ENCODE data around the gene SLC1A7. TPM values are rescaled to one million over a fixed set of nuclear protein-coding genes. Genes with fewer than 3 reads are reported as not detected.

Gene SLC1A7
- polyA plus RNA-seq, 1 donor (not counting 4 experiments of a cell fraction or from before 2014, with no cell fraction given): not detected

DNA sequence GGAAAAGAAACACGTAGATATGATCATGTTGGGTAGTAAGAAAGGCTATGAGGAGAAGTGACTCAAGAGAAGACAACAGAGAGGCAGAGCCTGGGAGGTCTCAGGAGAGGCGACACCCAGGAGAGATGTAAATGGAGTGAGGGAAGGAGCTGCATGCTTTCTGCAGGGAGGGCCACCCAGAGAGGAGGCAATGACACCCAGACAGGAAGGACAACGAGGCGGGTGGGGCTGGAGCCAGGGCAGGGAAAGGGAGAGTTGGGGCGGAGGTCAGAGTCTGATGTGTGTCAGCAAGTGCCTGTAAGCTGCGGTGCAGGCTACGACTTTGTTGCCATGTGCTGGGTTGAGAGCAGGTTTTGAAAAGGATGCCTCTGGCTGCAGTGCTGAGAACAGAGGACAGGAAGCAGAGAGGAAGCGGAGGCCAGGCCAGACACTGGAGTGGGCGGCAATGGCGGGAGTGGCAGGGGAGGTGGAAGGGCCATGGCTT is 31.3 kb downstream of the SLC1A7 start:
- Histone ChIP-seq H3K4me2 (ENCODE audit: control insufficient read depth, extremely low read depth, insufficient read depth, low read depth, low read length) (no peak overlapping the region), H3K27ac (ENCODE audit: control insufficient read depth, insufficient read depth, low read length) (no peak overlapping the region)
- FAIRE-seq: no peak

DNA sequence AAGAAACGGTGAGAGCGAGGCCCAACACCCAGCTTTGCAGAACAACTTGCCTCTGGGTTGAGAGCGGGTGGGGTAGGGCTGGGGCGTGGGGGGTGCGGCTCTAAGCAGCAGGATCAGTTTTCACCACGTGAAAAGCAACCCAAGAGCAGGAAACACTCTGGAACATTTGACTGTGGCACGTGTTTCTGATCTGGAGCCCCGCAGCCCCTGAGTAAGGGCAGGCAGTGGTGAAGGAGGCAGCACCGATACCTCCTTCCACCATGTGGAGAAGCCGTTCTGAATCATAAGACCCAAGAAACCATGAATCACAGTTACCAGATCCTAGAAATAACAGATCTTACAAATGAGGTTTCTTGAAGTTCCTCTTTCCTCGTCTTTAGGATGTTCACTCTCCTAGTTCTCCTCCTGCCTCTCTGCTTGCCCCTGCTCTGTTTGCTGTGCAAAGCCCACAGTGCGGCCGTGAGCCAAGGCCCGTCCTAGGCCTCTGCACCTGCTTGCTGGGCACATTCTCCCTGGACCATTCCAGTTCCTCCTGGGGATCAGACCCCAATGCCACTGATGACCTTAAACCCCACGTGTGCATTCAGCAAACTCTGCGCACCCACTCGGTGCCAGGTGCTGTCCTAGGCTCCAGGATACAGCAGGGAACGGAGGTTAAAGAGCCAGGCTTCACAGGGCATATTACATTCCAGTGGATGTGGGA is 31.9 kb downstream of the SLC1A7 start:
- no peak overlapping the region for H2AFZ ChIP-seq (ENCODE audit: control insufficient read depth, low read length)

More for the DNA sequence above, 31.3 kb downstream of the SLC1A7 start:
- Histone ChIP-seq H3K36me3 (ENCODE audit: control insufficient read depth in 2 of 2, extremely low read depth in 1 of 2, insufficient read depth in 2 of 2, low read length in 2 of 2) (no peaks in the 10 kb centered on the region), H4K20me1 (ENCODE audit: control insufficient read depth, extremely low read depth, insufficient read depth, low read length) (no peaks in the 10 kb centered on the region), H3K4me1 (ENCODE audit: control insufficient read depth, extremely low read depth, insufficient read depth, low read length) (peaks cover 7% of the 10 kb centered on the region), H3K27me3 (ENCODE audit: control insufficient read depth, extremely low read depth, insufficient read depth, low read length) (peaks cover 14% of the 10 kb centered on the region), H2AFZ (ENCODE audit: control insufficient read depth, low read length) (no peak overlapping the region), H3K9me1 (ENCODE audit: control insufficient read depth, extremely low read depth, insufficient read depth, low read length) (no peaks in the 10 kb centered on the region), H3K9me3 (ENCODE audit: control insufficient read depth, low read depth, low read length) (peaks cover 2% of the 10 kb centered on the region), H3K9ac (ENCODE audit: control insufficient read depth, extremely low read depth, insufficient read depth, low read length) (no peak overlapping the region), H3K79me2 (ENCODE audit: control insufficient read depth, insufficient read depth, low read length) (no peaks in the 10 kb centered on the region), H3K4me3 (ENCODE audit: control insufficient read depth in 2 of 3, extremely low read depth in 1 of 3, insufficient read depth in 2 of 3, low read depth in 1 of 3, low read length in 3 of 3) (no peak overlapping the region)
- dilution Hi-C loops (cut with MboI; ENCODE audit: extremely low pct_ligation_motif_present, low sequenced_read_pairs): no loop called here
- TF ChIP-seq, protein P1, sequence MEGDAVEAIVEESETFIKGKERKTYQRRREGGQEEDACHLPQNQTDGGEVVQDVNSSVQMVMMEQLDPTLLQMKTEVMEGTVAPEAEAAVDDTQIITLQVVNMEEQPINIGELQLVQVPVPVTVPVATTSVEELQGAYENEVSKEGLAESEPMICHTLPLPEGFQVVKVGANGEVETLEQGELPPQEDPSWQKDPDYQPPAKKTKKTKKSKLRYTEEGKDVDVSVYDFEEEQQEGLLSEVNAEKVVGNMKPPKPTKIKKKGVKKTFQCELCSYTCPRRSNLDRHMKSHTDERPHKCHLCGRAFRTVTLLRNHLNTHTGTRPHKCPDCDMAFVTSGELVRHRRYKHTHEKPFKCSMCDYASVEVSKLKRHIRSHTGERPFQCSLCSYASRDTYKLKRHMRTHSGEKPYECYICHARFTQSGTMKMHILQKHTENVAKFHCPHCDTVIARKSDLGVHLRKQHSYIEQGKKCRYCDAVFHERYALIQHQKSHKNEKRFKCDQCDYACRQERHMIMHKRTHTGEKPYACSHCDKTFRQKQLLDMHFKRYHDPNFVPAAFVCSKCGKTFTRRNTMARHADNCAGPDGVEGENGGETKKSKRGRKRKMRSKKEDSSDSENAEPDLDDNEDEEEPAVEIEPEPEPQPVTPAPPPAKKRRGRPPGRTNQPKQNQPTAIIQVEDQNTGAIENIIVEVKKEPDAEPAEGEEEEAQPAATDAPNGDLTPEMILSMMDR (optimal IDR thresholded peaks at IDR 0.05 in 1 of 3, IDR thresholded peaks at IDR 0.05 in 1 of 3, conservative IDR thresholded peaks at IDR 0.05 in 1 of 3; ENCODE audit: extremely low read depth in 1 of 3, insufficient read depth in 2 of 3, low read length in 3 of 3): no peak
- no peak for TF ChIP-seq EZH2 (IDR thresholded peaks at IDR 0.05; ENCODE audit: low read length)
- no peak for DNase-seq (ENCODE audit: low read depth, low spot score)

More for the DNA sequence above, 31.9 kb downstream of the SLC1A7 start:
- Histone ChIP-seq H3K36me3 (ENCODE audit: control insufficient read depth in 2 of 2, extremely low read depth in 1 of 2, insufficient read depth in 2 of 2, low read length in 2 of 2) (no peaks in the 10 kb centered on the region), H4K20me1 (ENCODE audit: control insufficient read depth, extremely low read depth, insufficient read depth, low read length) (no peaks in the 10 kb centered on the region), H3K4me2 (ENCODE audit: control insufficient read depth, extremely low read depth, insufficient read depth, low read depth, low read length) (no peak overlapping the region), H3K79me2 (ENCODE audit: control insufficient read depth, insufficient read depth, low read length) (no peaks in the 10 kb centered on the region), H3K27ac (ENCODE audit: control insufficient read depth, insufficient read depth, low read length) (no peak overlapping the region), H3K9ac (ENCODE audit: control insufficient read depth, extremely low read depth, insufficient read depth, low read length) (no peak overlapping the region), H3K4me1 (ENCODE audit: control insufficient read depth, extremely low read depth, insufficient read depth, low read length) (peaks cover 7% of the 10 kb centered on the region), H3K27me3 (ENCODE audit: control insufficient read depth, extremely low read depth, insufficient read depth, low read length) (peaks cover 14% of the 10 kb centered on the region), H3K9me3 (ENCODE audit: control insufficient read depth, low read depth, low read length) (peaks cover 2% of the 10 kb centered on the region), H3K4me3 (ENCODE audit: control insufficient read depth in 2 of 3, extremely low read depth in 1 of 3, insufficient read depth in 2 of 3, low read depth in 1 of 3, low read length in 3 of 3) (no peak overlapping the region), H3K9me1 (ENCODE audit: control insufficient read depth, extremely low read depth, insufficient read depth, low read length) (no peaks in the 10 kb centered on the region)
- FAIRE-seq (no peak), DNase-seq (ENCODE audit: low read depth, low spot score) (no peak)
- dilution Hi-C loops (cut with MboI; ENCODE audit: extremely low pct_ligation_motif_present, low sequenced_read_pairs): no loop called here
- no peak for TF ChIP-seq EZH2 (IDR thresholded peaks at IDR 0.05; ENCODE audit: low read length)
- TF ChIP-seq, protein P1 (optimal IDR thresholded peaks at IDR 0.05 in 1 of 3, IDR thresholded peaks at IDR 0.05 in 1 of 3, conservative IDR thresholded peaks at IDR 0.05 in 1 of 3; ENCODE audit: extremely low read depth in 1 of 3, insufficient read depth in 2 of 3, low read length in 3 of 3): no peak

Data from keratinocyte (primary cell).